Right lobe of liver (tissue), 6 donors: ENCODE measurements around the gene CLEC2D. TPM values are rescaled to one million over a fixed set of nuclear protein-coding genes. Genes with fewer than 3 reads are reported as not detected.
A peak's percentile ranks its signal among the peaks of the same experiment; 100 is the strongest.
"Not testable (repeated sequence)": the region's sequence is repeated elsewhere in the genome, so short reads cannot be mapped to it uniquely, and the experiment has no call there.

Experiments used
- ATAC-seq, 4 donors: fragments of 200-7000 bp; cut with Tn5 transposase; one replicate each; pipeline ENCODE4 v1.9.1; 2020; ENCODE audit warnings: mild to moderate bottlenecking in 4 of 4, moderate library complexity in 4 of 4
- DNase-seq, 3 donors: peaks; one replicate each; pipeline ENCODE4 v3.0.0-alpha.2; 2020
- H3K27ac ChIP-seq, 3 donors: fragments of 200-600 bp; one replicate each; pipeline ENCODE4 v1.8.0; 2022
- H3K27me3 ChIP-seq, 2 donors: fragments of 200-600 bp; one replicate each; pipeline ENCODE4 v1.8.0; 2022
- H3K36me3 ChIP-seq, 4 donors: fragments of 200-600 bp; sonication (generic) in 1 of 4; one replicate each; pipeline versions ENCODE4 v1.5.1 to v1.8.0; 2017 to 2022; ENCODE audit warnings: control low read depth in 1 of 4
- H3K4me1 ChIP-seq, 4 donors: fragments of 200-600 bp; sonication (generic) in 1 of 4; one replicate each; pipeline versions ENCODE4 v1.5.1 to v1.8.0; 2017 to 2022; ENCODE audit warnings: control low read depth in 1 of 4
- H3K4me3 ChIP-seq, 3 donors: fragments of 200-600 bp; one replicate each; pipeline ENCODE4 v1.8.0; 2022
- H3K9me3 ChIP-seq, 4 donors: fragments of 200-600 bp; sonication (generic) in 1 of 4; one replicate each; pipeline versions ENCODE4 v1.5.1 to v1.8.0; 2017 to 2022; ENCODE audit warnings: control low read depth in 1 of 4
- POLR2A ChIP-seq: fragments of 450-650 bp; IDR thresholded peaks from one replicate; pipeline ENCODE4 v1.6.1; 2017; ENCODE audit warnings: antibody characterized with exemption, mild to moderate bottlenecking
- WGBS: methylation state at CpG from one replicate; pipeline ENCODE4 v1.1.6; 2018; ENCODE audit warnings: low coverage, low lambda C conversion rate; ENCODE audit not compliant: insufficient coverage; ENCODE audit errors: missing lambda C conversion rate; 5-methylcytosine and 5-hydroxymethylcytosine counted together
- intact Hi-C, 2 donors: fragments of 100-400 bp; cut with DNase I; formaldehyde crosslinking; loops; one replicate each; pipeline versions ENCODE4 v1.11.2 to v1.14.1; 2022
- total RNA-seq, 6 experiments: library from RNA; depleted of rRNA in 2 of 6; stranded (reverse); fragments of >200 nt in 2 of 6; fragmentation: NEBNext Ultra II Directional in 3 of 6; extraction: Animal tissue kit (Norgen Biotek cat#: 25700) in 3 of 6; gene quantifications; one replicate each; pipeline versions ENCODE4 v1.1.0 to v1.2.4, GENCODE V29; 2016 to 2023
- TF ChIP-seq, protein P1 (sequence below), 4 donors: fragments of 200-600 bp in 3 of 4; fragments of 450-650 bp in 1 of 4; IDR thresholded peaks; one replicate each; pipeline versions ENCODE4 v1.5.1 to v1.8.0; 2016 to 2022; ENCODE audit warnings: antibody characterized with exemption in 4 of 4, mild to moderate bottlenecking in 2 of 4
- donor health status: DM: no; HTN: yes; CAD: no.
- donor health status: DM: no; HTN: no; CAD: no.
- donor health status: DM: no; HTN: no; CAD: no.
- donor health status: DM: no; HTN: yes; CAD: no.
- donor health status: DM: no; HTN: yes; CAD: no.

The CLEC2D gene
- total RNA-seq, 6 experiments from 2014 or later = 0.62 to 4.4 (median 1.6) TPM

DNA sequence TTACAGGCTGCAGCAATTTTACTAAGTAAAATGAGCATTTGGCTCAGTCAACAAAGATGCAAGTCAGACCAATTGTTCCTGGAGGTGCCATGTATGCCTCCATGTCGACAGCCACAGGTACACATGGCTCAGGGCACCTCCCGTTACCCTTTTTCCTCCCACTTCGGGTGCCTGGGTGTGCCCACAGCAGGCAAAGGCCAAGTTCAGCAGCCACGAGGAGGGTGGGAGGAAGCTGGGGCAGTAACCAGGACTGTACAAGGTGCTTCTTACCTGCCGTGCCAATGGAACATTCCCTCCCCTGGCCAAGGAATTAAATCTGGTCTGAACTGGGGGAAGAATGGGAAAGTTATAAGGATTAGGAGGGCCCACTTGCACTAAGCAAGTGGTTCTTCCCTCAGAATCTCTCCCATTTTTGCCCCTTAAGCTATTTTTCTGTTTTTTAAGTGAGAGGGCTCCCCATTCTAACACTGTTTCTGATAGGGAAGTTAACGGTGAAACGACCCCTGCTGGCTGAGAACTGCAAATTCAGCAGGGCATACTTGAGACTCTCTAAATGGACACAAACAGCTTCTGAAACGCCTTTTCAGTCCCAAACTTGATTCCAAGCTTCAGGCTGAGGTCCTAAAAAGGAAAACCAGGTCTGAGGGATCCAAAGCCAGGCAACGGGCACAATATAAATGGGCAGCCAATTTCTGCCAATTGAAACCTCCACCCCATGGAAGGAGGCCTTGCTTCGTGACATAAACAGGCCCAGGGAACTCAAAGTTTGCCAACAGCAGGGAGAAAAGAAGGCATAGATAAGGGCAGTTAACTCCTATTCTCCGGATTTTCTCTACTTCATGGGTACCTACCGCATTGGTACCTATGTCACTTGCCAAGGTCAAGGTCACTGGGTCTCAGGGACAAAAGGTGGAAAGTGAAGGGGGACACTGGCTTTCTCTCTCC, 38.6 kb downstream of the CLEC2D start:
- no peak overlapping the region for H3K4me3 ChIP-seq
- no peak for TF ChIP-seq POLR2A
- TF ChIP-seq, protein P1, sequence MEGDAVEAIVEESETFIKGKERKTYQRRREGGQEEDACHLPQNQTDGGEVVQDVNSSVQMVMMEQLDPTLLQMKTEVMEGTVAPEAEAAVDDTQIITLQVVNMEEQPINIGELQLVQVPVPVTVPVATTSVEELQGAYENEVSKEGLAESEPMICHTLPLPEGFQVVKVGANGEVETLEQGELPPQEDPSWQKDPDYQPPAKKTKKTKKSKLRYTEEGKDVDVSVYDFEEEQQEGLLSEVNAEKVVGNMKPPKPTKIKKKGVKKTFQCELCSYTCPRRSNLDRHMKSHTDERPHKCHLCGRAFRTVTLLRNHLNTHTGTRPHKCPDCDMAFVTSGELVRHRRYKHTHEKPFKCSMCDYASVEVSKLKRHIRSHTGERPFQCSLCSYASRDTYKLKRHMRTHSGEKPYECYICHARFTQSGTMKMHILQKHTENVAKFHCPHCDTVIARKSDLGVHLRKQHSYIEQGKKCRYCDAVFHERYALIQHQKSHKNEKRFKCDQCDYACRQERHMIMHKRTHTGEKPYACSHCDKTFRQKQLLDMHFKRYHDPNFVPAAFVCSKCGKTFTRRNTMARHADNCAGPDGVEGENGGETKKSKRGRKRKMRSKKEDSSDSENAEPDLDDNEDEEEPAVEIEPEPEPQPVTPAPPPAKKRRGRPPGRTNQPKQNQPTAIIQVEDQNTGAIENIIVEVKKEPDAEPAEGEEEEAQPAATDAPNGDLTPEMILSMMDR (IDR thresholded peaks at IDR 0.05) = peak; percentile 74 to 81 (median 80)
- ATAC-seq (peak; percentile 72 to 89 (median 82)), DNase-seq (peak in 2 of 3 donors; percentile 44 to 54)
- 38% methylated on average over 12 of the region's 12 CpGs for WGBS
- H3K27me3 ChIP-seq = no peaks in the 10 kb centered on the region
- H3K4me1 ChIP-seq = no peaks in the 10 kb centered on the region
- H3K9me3 ChIP-seq = no peaks in the 10 kb centered on the region
- intact Hi-C loops = loop anchor here in 1 of 2 donors (5.0 kb wide), 1 partner anchor 76 kb away; no protein-coding TSS in a partner anchor
- H3K36me3 ChIP-seq = no peaks in the 10 kb centered on the region
- H3K27ac ChIP-seq = no peak overlapping the region

DNA sequence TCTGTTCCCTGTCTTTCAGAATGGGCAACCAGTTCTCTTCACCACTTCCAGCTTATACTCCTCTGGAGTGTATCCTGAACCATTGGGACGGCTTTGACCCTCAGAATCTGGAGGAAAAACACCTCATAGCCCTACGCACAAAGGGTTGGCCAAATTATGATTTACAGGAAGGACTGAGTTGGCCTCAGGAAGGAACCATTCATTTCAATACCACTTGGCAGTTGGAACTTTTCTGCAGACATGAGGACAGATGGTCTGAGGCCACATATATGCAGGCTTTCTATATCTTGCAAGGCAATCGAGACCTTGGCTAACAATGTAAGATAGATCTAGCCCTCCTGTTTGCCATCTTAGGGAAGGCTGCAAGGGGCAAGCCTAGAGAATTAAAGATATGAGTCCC, 39.3 kb downstream of the CLEC2D start:
- Histone ChIP-seq H3K4me3 (no peak overlapping the region), H3K9me3 (no peaks in the 10 kb centered on the region), H3K4me1 (no peaks in the 10 kb centered on the region), H3K36me3 (no peaks in the 10 kb centered on the region), H3K27me3 (no peaks in the 10 kb centered on the region), H3K27ac (no peak overlapping the region)
- no peak for DNase-seq
- TF ChIP-seq, protein P1 (IDR thresholded peaks at IDR 0.05) = no peak
- TF ChIP-seq POLR2A = no peak
- intact Hi-C loops = loop anchor here in 1 of 2 donors (5.0 kb wide), 1 partner anchor 77 kb away; no protein-coding TSS in a partner anchor
- 73% methylated on average over 2 of the region's 3 CpGs for WGBS
- no peak for ATAC-seq

- ATAC-seq = no peak
- WGBS = 83% methylated on average over 1 of the region's 3 CpGs
- intact Hi-C loops = no loop called here
- no peak for DNase-seq
- no peak overlapping the region for H3K27ac ChIP-seq
- H3K9me3 ChIP-seq = no peaks in the 10 kb centered on the region
- no peak for TF ChIP-seq POLR2A
- TF ChIP-seq, protein P1 (IDR thresholded peaks at IDR 0.05) = no peak
- H3K36me3 ChIP-seq = no peaks in the 10 kb centered on the region
- no peak overlapping the region for H3K4me3 ChIP-seq
- no peaks in the 10 kb centered on the region for H3K4me1 ChIP-seq
- no peaks in the 10 kb centered on the region for H3K27me3 ChIP-seq
These were observed 41.3 kb downstream of the CLEC2D start for GRCh38 chr12:9710584-9711375.

DNA sequence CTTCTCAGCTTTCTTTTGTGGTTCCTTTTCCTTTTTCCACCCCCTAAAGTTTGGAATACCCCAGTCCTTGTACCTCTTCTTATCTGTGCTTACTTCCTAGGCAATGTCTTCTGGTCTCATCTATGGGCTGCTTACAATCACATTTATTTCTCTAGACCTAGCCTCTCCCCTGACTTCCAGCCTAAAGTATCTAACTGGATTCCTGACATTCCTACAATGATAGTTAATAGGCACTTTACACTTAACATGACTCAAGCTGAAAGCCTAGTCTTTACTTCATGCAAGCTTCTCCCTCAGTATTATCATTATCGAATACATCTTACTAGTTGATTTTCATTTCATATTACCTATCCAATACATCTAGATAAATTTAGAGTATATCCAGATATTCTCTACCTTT, 42.2 kb downstream of the CLEC2D start:
- DNase-seq (no peak), ATAC-seq (no peak)
- H3K9me3 ChIP-seq = no peaks in the 10 kb centered on the region
- no peak for TF ChIP-seq POLR2A
- TF ChIP-seq, protein P1 (IDR thresholded peaks at IDR 0.05) = no peak
- no peaks in the 10 kb centered on the region for H3K27me3 ChIP-seq
- no peak overlapping the region for H3K4me3 ChIP-seq
- H3K27ac ChIP-seq = no peak overlapping the region
- intact Hi-C loops = no loop called here
- no peaks in the 10 kb centered on the region for H3K4me1 ChIP-seq
- WGBS = 92% methylated on average over 1 of the region's 1 CpG
- H3K36me3 ChIP-seq = no peaks in the 10 kb centered on the region

GRCh38 chr12:9713032-9713558, 43.6 kb downstream of the CLEC2D start:
- DNase-seq, ATAC-seq, H3K36me3 ChIP-seq, H3K4me3 ChIP-seq, H3K27ac ChIP-seq, H3K27me3 ChIP-seq, H3K4me1 ChIP-seq, H3K9me3 ChIP-seq, intact Hi-C loops: not testable (repeated sequence)
- 71% methylated on average over 6 of the region's 6 CpGs for WGBS
